ENCODE results near the gene FUZ.
"Not testable (repeated sequence)": the region's sequence is repeated elsewhere in the genome, so short reads cannot be mapped to it uniquely, and the experiment has no call there.

FUZ gene

DNA sequence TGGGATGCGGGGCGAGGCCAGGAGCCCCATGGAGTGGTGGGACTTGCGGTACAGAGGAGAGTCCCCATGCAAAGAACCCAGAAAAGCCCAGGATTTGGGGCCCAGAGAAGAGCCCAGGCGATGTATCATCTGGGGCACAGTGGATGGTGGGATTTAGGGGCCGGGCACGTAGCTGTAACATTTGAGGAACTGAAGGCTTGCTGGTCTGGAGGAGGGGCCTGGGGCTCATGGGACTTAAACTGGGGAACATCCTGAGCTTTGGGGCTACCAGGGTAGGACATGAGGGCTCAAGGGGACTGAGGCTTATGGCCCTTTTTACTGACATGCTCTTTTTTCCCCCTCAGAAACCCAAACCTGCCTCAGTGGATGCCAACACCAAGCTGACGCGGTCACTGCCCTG is 18.5 kb upstream of the FUZ start:
- no peak for DNase-seq

DNA sequence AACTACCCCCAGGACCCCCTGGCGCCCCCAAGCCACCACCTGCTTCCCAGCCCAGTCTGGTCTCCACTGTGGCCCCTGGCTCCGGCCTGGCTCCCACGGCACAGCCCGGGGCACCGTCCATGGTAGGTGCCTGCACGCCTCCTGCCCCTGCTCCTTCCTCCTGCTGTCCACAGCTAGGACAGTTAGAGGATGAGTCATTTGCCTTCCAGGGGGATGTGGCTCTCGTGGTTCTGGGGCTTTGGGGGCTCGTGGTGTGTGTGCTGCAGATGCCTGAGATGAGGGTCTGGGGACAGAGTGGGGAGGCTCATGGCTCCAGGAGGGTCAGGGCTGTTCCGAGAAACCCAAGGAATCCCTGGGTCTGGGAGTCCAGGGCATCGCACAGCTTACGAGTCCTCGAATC is 17.7 kb upstream of the FUZ start:
- no peak for DNase-seq

DNA sequence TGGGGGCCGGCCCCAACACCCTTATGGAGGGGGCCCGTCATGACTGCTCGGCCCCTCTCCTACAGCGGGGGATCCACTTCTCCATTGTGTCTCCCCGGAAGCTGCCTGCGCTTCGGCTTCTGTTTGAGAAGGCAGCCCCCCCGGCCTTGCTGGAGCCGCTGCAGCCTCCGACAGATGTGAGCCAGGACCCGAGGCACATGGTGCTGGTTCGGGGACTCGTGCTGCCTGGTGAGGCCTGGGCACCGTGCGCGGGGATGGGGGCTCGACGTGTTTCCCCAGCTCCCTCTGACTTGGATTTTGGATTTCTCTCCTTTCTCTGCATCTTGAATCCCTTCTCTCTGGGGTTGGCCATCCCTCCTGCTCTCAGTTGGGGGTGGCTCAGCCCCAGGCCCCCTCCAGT is 16.6 kb upstream of the FUZ start:
- no peak for DNase-seq

DNA sequence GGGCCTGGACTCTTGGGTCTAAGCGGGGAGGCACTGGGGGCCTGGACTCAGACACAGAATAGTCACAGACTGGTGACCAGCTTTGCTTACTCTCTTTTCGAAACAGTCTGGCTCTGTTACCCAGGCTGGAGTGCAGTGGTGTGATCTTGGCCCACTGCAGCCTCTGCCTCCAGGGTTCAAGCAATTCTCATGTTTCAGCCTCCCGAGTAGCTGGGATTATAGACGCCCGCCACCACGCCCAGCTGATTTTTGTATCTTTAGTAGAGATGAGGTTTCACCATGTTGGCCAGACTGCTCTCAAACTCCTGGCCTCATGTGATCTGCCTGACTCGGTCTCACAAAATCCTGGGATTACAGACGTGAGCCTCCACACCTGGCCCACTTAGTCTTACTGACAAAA is 16.1 kb upstream of the FUZ start:
- DNase-seq, result no peak

DNA sequence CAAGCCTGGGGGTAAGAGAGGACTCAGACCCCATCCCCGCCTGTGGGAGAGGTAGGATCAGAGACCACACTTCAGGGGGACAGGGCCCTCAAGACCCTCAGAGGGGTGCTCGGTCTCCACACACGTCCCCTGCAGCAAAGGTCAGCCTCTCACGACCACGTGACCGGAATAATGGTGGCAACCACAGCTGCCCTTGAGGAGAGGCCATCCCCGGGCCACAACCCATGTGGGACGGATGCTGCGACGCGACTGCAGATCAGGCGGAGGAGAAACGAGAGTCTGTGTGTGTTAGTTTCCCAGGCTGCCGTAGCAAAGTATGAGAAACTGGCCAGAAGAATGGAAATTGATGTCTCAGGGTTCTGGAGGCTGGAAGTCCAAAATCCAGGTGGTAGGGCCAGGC is 13.9 kb upstream of the FUZ start:
- no peak for DNase-seq

DNA sequence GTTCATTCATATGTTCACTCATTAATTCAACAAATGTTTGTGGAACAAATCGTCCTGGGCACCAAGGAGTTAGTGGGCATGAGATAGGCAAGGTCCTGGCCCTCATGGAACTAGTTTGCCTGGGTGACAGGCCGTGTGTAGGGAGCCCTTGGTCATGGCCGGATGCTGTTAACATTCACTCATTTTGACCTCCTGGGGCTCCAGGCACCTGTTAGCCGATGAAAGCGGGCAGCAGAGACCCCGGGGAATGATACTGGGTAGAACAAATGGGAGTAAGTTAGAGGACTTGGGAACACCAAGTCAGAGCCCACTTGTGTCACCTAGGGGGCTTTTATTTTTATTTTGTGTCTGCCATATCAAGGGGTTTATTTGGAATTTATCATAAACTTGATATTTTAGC is 11.6 kb upstream of the FUZ start:
- no peak for DNase-seq

DNA sequence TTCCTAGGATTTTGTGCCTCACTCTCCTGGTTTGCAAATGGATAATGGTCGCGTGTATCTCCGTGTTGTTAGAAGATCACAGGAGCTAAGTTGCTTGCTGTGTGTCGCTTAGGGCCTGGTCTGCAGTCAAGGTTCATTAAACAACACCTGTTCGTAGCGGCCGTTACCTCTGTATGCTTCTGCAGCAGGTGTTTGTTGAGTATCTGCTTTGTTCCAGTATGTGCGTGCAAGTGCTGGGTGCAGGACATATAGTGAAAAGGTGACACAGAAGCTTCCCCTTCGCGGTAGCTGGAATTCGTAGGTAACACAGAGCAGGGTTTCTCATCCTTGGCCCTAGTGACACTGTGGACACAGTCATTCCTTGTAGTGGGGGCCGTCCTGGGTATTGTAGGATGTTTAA is 10.4 kb upstream of the FUZ start:
- DNase-seq, result no peak

DNA sequence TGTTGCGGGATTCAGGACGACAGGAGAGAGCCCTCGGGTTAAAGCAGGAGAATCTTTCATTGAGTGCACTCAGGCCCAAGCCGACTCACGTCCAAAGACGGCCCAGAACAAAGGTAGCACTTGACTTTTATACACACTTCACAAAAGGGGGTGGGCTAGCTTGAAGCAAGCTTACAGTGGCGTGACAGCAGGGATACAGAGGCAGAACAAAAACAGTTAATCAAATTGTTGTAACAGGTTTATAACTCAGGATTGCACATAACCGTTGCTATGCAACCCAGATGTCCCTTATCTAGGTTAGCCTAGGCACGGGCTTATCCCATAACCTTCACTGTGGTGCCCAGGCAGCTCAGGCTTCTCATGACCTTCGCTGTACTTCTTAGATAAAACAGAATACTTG is 7.0 kb upstream of the FUZ start:
- no peak for DNase-seq

DNA sequence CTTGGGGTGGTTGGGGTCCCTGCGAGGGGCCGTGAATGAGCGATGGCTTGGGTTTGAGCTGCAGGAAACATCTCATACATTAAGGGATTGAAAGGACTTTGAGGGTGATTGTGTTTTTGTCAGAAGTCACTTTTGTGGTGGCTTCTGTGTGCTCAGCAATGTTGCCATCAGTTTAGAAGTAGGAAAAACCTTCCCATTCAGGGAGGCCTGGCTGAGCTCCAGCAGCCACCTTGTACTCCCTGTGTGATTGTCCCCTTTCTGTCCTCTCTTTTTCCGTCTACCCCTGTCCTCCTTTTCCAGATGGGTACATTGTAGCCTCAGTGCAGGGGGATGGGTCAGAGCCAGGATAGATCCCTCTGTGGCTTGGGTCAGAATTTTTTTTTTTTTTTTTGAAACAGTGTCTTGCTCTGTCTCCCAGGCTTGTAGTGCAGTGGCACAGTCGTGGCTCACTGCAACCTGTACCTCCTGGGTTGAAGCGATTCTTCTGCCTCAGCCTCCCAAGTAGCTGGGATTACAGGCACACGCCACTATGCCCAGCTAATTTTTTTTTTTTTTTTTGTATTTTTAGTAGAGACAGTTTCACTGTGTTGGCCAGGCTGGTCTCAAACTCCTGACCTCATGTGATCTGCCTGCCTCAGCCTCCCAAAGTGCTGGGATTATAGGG is 6.5 kb upstream of the FUZ start:
- not testable (repeated sequence) for DNase-seq

DNA sequence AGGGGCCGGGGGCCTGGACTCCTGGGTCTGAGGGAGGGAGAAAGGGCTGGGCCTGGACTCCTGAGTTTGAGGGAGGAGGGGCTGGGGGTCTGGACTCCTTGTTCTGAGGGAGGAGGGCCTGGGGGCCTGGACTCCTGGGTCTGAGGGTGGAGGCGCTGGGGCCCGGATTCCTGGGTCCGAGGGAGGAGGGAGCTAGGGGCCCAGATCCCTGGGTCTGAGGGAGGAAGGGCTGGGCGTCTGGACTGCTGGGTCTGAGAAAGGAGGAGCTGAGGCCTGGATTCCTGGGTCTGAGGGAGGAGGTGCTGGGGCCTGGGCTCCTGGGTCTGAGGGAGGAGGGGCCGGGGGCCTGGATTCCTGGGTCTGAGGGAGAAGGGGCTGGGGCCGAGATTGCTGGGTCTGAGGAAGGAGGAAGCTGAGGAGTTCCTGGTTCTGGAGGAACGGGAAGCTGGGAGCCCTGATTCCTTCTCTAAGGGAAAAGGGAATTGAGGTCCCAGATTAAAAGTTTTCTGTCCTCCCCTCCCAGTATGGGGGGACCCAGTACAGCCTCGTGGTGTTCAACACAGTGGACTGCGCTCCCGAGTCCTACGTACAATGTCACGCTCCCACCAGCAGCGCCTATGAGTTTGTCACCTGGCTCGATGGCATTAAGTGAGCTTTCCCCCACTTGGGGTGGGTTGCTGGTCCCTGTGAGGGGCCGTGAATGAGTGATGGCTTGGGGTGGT is 5.7 kb upstream of the FUZ start:
- no peak for DNase-seq

DNA sequence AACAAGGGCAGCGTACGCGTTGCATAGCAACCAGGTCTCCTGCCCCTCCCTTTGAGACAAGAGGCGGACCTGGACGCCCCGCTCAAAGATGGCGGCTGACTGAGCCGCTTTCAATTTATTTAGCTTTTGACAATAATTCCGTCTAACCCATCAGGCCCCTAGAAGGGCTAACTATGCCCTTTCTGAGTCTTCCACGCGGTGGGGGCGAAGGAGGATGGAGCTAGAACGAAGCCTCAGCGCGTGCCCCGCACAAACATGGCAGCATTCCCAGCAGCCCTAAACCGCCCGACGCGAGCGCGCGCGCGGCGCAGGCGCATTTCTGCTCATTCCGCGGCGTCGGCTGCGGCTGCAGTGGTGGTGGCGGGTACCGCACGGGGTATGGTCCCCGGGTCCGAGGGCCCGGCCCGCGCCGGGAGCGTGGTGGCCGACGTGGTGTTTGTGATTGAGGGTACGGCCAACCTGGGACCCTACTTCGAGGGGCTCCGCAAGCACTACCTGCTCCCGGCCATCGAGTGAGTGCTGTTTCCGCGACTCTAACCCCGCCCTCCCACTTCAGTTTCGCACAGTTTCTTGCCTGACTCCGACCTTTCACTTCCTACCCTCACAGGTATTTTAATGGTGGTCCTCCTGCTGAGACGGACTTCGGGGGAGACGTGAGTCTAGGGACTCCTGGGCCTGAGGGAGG is 5.0 kb upstream of the FUZ start, which contains the start of gene MED25:
MED25 (plus strand) TSS at position 326 of the 685 bp plus-strand sequence; CDS start at position 379, 53 bp downstream.
- DNase-seq, result peak; percentile 91 to 92

DNA sequence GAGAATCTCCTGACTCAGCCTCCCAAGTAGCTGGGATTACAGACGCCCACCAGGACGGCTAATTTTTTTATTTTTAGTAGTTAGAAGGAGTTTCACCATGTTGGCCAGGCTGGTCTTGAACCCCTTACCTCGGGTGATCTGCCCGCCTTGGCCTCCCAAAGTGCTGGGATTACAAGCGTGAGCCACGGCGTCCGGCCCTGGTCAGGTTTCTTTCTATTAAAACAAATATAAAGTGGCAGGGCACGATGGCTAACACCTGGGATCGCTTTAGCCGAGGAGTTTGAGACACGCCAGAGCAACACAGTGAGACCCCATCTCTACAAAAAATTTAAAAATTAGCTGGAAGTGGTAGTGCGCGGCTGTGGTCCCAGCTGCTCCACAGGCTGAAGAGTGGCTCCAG is 3.5 kb upstream of the FUZ start:
- no peak for DNase-seq

DNA sequence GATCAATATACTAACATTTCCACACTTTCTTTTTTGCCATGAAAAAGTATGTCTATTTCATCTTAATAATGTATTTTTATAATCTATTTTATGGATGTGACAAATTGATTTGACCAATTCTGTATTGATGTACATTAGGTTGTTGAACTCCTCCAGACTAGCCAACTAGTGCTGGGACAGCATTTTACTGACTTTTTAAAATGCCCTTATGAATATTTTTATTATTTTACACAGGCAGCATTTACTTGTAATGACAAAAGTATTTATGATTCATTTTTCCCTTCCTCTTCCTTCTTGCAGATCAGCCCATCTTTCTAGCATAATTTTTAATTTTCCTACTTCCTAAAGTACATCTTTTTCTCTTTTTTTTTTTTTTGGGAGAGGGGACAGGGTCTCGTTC is 918 bp upstream of the FUZ start:
- DNase-seq, result no peak

DNA sequence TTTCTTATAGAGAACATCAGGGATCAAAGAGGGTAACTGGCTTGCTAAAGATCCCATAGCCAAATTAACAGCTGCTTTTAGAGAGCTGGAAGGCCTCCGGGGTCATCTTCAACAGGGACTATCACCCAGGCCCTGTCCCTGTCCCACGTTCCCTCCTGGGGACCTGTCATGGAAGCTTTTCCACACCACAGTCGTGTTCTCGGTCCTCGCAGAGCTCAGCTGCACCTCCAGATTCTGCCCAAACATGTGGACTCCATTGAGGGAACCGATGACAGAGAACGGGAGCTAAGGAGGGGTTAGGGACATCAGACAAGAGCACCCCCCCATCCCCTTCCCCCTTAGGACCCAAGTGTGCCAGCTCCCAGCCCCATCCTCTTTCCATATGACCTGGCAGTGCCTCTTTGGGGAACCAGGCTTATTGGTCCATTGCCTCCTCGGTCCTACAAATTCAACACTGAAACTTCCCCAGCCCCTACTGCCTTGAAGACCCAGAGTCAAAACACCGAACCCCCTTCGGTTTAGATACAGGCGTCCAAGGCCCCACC is 568 bp downstream of the FUZ start:
- DNase-seq, result no peak

DNA sequence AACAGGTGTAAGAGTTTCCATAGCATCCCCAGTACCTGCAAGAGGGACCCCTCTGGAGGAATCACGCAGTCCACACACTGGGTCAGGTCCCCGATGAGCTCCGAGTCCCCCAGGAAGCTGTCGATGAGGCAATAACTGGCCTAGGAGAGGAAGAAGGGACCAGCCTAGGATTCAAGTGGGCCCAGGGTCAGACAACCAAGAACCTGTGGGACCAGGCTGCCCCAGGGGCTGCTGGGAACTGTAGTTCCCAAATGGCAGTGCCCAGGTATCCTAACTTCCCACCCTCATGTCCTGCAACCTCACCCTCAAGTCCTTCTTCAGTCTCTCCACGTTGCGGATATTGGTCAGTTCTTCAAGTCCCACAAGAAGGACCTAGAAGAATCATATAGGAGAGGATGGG is 1.8 kb downstream of the FUZ start:
- DNase-seq, result no peak

DNA sequence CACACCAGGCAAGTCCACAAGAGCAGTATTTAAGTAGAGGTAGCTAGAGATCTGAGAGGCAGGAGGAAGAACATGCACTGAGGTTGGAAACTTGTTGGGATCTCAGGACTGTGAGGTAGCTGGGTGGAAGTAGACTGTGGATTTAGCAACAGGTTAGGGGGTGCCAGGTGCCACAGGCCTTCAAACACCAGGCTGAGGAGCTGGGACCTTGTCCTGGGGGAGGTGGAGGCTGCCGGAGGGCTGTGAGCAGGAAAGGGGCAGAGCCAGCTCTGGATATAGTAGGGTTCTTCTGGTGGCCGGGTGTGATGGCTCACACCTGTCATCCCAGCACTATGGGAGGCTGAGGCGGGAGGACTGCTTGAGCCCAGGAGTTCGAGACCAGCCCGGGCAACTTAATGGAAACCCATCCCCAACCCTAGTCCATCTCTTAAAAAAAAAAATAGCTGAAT is 3.1 kb downstream of the FUZ start:
- DNase-seq, result no peak

DNA sequence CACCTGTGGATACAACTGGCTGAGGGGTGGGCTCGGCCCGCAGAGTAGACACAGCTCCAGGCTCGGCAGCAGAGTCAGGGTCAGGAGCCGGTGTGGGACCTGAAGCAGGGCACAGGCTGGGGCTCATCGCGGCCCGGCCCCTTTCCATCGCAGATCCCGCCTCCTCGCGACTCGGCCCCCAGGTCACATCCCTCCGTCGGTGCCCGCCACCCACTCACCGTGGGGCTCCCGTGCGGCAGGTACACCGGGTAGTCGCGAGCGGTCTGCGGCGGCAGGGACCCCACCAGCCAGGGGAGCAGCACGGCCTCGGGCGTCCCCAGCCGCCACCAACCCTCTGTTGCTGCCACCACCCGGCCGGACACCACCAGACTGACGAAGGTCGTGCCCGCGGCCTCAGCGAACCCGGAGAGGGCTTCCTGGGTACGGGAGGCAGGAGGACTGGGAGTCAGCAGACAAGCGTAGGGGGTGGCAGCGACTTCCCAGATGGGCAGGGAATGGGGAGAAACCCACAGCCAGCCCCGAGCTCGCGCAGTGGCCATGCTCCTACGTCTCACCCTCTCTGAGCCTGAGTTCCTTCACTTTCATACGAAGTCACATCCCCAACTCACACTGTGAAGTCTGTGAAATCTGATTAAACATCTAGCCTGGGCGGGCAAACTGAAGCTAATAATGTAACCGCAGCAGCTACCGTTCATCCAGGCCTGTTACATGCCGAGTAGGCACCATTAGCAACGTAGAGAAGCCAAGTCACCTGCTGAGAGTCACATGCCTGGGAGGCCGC is 3.7 kb downstream of the FUZ start:
- DNase-seq, result peak; percentile 64 to 68

DNA sequence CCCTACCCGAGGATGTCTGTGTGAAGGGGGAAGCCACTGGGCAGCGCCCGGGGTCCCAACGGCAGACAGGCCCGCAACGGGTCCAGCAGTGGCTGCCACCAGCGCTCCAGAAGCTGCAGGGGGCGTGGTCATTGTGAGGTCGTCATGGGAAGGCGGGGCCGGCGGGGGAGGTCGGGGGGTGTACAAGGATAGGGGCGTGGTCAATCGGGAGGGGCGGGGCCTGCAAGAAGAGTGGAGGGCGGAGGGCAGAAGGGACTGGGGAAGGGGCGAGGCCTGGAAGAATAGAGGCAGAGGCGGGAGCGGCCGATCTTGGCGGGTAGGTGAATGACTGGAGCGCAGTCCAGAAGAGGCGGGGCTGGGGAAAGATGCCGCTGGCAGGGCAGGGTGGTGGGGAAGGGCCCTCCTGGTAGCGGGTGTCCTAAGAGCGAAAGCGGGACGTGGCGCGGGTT is 4.4 kb downstream of the FUZ start:
- DNase-seq, result peak; percentile 90 to 91

DNA sequence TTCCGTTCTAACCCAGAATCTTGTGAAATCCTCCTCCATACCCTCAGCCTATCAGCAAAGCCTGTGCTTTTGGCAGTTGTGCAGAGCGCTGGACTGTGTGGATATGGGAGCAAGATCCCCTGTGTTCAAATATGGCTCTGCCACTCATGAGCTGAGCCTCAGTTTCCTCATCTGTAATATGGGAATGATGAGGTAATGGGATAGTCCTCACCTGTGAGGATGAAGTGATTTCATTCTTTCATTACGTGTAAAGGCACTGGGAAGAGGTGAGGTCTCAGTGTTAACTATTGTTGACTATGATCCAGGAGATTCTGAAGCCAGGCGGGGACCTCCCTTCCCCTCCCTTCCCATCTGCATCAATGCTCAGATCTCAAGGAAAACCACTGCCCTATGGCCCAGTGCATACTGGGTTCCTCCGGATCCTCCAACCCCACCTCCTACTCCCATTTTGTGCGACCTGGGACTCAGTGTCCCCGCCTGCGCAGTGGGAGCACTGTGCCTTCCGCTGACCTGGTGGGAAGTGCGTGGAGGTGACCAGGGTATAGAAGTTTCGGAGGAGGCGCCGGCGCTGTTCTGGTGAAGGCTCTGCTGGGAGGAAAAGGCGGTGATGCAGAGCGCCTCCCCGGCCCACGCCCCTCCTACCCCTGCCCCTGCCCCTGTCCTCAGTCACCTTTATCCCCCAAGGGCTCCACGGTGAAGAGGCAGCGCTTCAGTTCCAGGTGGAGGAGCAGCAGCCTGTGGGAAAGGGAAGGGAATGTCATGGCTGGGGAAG is 5.0 kb downstream of the FUZ start:
- DNase-seq, result no peak

DNA sequence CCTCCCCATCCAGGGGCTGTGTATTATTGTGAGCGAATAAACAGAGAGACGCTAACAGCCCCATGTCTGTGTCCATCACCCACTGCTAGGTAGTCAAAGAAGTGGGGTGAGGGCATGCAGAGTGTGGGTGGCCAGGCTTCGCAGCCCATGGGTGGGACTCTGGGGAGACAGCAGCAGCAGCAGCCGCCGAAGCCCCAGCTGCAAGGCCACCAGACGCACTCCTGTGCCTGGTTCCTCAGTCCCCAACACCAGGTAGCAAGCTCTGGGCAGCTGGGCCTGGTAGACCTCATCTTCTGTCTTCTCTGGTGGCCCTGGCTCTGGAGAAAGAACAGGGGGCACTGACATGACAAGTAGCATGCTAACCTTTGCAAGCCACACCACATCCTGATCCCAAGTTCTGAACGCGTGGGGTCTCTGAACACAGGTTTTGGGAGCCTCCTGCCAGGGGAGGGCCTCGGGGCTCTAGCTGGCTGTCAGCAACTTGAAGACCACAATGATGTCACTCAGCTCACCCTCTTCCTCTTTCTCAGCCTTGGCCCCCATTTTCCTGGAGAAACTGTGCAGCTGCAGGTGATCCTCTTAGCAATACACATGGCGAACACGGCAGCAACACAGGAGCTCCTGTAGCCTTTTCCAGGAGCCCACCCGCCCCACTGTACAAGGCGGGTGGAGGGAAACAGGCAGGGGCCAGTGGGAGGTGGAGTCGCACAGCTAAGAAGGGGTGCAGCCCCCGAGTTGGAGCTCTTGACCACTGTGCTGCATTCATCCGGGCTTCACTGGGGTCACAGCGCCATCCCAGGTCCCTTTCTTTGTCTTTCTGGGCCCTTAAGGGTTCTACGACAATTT is 5.8 kb downstream of the FUZ start:
- peak in 1 of 2 donors; percentile 48 for DNase-seq

DNA sequence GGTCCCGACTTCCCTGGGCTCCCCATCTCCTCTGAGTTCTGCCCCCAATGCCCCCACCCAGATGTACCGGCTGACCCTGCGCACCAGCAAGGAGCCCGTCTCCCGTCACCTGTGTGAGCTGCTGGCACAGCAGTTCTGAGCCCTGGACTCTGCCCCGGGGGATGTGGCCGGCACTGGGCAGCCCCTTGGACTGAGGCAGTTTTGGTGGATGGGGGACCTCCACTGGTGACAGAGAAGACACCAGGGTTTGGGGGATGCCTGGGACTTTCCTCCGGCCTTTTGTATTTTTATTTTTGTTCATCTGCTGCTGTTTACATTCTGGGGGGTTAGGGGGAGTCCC is 6.5 kb downstream of the FUZ start:
- no peak for DNase-seq

Data from CD4-positive, alpha-beta T cell treated with Interleukin-4 for 1 hour (primary cell).